ENCODE measurements around the gene LENEP.

LENEP gene

GRCh38 chr1:154999571-155000410, 6.4 kb downstream of the LENEP start:
- DNase-seq, result no peak

- DNase-seq, result no peak
These were observed 7.0 kb downstream of the LENEP start for GRCh38 chr1:155000411-155000725.

DNA sequence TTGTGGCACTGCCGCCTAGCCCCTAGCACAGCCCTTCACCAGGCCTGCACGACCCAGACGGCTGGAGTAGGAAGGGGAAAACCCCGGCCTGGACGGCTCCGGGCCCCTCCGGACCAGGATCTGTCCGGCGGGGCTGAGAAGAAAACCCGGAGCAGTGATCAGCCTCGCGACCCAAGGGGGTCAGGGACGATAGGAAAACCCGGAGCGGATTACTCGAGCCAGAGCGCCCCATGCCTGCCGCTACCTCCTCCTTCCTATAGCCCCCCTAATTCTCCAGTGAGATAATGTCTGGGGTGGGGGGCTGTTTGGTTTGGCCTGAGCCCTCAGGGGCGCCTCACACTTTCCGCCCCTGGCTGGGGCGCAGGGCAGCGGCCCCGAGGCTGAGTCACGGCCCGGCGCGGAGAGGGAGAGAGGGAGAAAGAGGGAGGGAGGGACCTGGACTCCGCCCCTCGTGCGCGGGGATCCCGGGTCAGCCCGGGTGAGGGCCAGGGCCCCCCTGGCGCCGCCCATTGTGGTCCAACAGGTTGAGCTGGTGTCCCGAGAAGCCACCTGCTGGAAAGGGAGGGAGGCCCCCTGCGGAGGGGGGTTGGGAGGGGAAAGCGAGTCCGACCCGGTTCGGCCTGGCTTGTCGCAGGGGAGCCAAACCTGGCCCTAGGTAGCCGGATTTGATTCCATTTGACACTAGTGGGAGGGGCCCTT, 7.5 kb downstream of the LENEP start:
- DNase-seq, result peak; percentile 92

GRCh38 chr1:155001425-155001674, 8.0 kb downstream of the LENEP start:
- no peak for DNase-seq

GRCh38 chr1:155001675-155002463, 8.5 kb downstream of the LENEP start:
- DNase-seq, result peak; percentile 98

GRCh38 chr1:155002464-155003226, 9.3 kb downstream of the LENEP start, which contains the start of gene ZBTB7B:
TSS of gene ZBTB7B (plus strand) at chr1:155002802. CDS start at chr1:155014661, 11,859 bp downstream.
- no peak for DNase-seq

DNA sequence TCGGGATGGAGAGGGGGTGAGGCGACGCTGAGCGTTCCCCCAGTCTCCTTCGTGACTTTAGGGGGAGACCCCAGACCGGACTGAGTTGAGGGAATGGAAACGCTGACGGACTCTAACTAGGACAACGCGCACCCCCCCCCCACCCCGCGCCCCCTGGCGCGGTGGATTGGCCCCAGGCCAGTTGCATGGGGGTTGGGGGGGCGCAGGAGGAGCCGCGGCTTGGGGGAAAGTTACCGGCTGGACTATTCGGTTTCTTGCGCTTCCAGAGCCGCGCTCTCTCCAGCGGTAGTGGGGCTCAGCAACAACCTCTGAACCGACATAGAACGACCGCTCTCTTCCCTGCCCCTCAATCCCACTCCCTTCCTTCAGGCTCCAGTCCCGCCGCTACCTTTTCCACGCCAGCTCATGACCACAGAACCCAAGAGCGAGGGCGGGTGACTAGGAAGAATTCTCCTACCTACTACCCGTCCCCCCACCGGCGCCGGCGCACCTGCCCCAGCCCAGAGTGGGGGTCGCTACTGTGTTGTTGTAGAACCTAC, 9.9 kb downstream of the LENEP start:
- DNase-seq, result no peak

GRCh38 chr1:155003766-155004351, 10.5 kb downstream of the LENEP start:
- peak; percentile 73 for DNase-seq

DNA sequence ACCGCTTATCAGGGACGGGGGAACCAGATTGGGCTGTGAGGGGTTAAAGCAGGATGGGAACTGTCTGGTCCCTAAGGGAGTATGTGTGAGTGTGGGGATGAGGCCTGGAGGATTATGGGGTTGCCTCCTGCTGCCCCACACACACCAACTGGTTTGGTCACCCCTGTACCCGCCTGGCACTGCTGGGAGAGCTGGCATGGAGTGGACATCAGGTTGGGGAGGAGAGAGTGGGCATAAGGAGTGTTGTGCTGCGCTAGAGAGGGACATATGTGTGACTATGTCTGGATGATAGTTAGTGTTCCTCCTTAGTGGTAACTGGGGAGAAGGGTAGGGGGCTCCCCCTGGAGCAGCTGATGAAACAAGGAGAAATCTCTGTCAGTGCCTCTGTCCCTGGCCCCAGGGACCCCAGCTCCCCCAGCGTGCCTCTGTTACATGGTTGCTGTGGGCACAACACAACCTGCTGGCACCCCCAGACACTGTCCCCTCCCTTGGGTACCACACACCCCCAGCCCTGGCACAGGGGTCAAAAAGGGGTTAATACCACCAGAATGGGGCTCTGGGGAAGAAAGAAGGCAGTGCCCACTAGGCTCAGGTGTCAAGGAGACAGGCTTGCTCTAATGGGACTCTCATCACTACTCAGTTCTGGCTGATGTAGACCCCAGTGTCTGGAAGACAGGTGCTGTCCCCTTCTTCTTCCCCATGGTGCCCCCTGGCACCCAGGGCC, 11.1 kb downstream of the LENEP start:
- DNase-seq, result no peak

- DNase-seq, result no peak
These were observed 12.0 kb downstream of the LENEP start for GRCh38 chr1:155005076-155006011.

GRCh38 chr1:155006601-155007101, 13.3 kb downstream of the LENEP start:
- no peak for DNase-seq

DNA sequence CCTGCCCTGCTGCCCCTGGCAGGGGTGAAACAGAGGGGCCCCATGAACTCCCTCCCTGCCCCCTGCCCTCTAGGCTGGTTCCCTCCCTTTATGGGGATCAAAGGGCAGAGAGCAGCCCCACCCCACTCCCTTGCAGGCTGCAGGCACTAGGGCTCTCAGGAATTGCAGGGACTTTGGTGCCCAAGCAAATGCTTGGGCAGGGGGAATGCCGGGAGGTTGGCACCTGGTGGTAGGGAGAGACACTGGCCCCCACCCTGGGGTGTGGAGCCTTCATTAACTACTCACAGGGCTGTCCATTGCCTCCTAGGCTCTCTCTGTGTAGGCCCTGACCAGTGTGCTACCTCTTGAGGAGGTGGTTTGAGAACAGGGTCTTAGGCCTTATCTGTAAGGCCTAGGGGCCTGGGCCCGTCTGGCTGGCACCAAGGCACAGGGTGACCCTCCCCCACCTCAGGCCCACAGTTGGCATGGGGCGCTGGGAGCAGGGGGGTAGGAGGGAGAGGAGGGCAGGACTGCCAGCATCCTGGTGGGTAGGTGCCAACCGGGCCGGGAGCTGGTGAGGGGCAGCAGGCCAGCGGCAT, 14.0 kb downstream of the LENEP start:
- DNase-seq, result no peak

- DNase-seq, result no peak
These were observed 14.9 kb downstream of the LENEP start for GRCh38 chr1:155008015-155008941.

- DNase-seq, result no peak
These were observed 15.9 kb downstream of the LENEP start for GRCh38 chr1:155009221-155009711.

GRCh38 chr1:155009742-155010141, 16.4 kb downstream of the LENEP start:
- no peak for DNase-seq

- DNase-seq, result no peak
These were observed 17.0 kb downstream of the LENEP start for GRCh38 chr1:155010211-155010918.

DNA sequence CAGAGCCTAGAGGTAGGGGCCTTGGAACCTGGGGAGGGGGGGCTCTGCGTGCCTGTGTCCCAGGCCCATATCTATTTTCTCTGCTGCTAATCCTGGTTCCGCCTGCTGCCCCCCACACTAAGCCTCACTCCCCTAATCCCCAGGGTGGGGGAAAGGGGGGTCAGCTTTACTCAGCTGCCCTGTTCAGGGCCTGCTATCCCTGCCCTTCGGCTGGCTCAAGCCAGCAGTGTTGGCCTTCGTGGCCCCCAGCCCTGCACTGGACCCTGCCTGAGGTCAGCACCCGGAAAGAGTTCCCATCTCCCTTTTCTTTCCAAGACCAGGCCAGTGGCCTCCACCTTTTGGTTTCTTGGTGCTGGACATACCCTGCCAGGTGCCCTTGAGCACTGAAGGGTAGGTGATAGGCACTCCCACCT, 17.6 kb downstream of the LENEP start:
- no peak for DNase-seq
